GM12892 (cell line): Measurements from ENCODE around the gene NDUFA7.

ENCODE experiments used
- POLR2A ChIP-seq: IDR thresholded peaks from 2 replicates; pipeline ENCODE4 v1.6.1; 2011; ENCODE audit warnings: low read depth, low read length, control low read depth
- POLR2AphosphoS5 ChIP-seq: IDR thresholded peaks from 2 replicates; pipeline ENCODE4 v1.6.1; 2011; ENCODE audit warnings: low read depth, low read length, control low read depth
- TAF1 ChIP-seq: IDR thresholded peaks from 2 replicates; pipeline ENCODE4 v1.6.1; 2011; ENCODE audit warnings: low read depth, mild to moderate bottlenecking, control low read depth, low read length, borderline replicate concordance

- TF ChIP-seq POLR2A, result peak; percentile 95
- TF ChIP-seq TAF1, result peak; percentile 99
- peak; percentile 92 for TF ChIP-seq POLR2AphosphoS5
These were observed at the start of gene NDUFA7, which contains the start of gene RPS28 for GRCh38 chr19:8321067-8321985.
